Endodermal cell (in vitro differentiated cells): ENCODE data around the gene TMEM87B. TPM values are rescaled to one million over a fixed set of nuclear protein-coding genes. Genes with fewer than 3 reads are reported as not detected.
A peak's percentile ranks its signal among the peaks of the same experiment; 100 is the strongest.

Experiments used
- DNase-seq: peaks from one replicate; pipeline ENCODE4 v3.0.0-alpha.2; 2017
- H3K27ac ChIP-seq: 2 replicates; pipeline ENCODE4 v1.5.1; 2013; ENCODE audit warnings: mild to moderate bottlenecking, low read depth, low read length, moderate library complexity
- H3K27me3 ChIP-seq: 2 replicates; pipeline ENCODE4 v1.6.1; 2013; ENCODE audit warnings: mild to moderate bottlenecking, low read length, moderate library complexity; ENCODE audit not compliant: insufficient read depth, control insufficient read depth, poor library complexity, severe bottlenecking
- H3K36me3 ChIP-seq: 2 replicates; pipeline ENCODE4 v1.7.0; 2013; ENCODE audit warnings: mild to moderate bottlenecking, low read length, moderate library complexity; ENCODE audit not compliant: control insufficient read depth, insufficient read depth
- H3K4me1 ChIP-seq: one replicate; pipeline ENCODE4 v1.7.0; 2013; ENCODE audit warnings: low read length; ENCODE audit not compliant: control insufficient read depth, insufficient read depth
- H3K4me3 ChIP-seq: 2 replicates; pipeline ENCODE4 v1.5.1; 2013; ENCODE audit warnings: mild to moderate bottlenecking, low read length, moderate library complexity
- H3K9ac ChIP-seq: 2 replicates; pipeline ENCODE4 v1.6.1; 2013; ENCODE audit warnings: mild to moderate bottlenecking, low read length, moderate library complexity; ENCODE audit not compliant: poor library complexity, severe bottlenecking; ENCODE audit errors: extremely low read depth
- H3K9me3 ChIP-seq: 2 replicates; pipeline ENCODE4 v1.6.1; 2013; ENCODE audit warnings: mild to moderate bottlenecking, low read length, moderate library complexity; ENCODE audit not compliant: control insufficient read depth
- H3K27ac Mint-ChIP-seq: 2 replicates; pipeline ENCODE4 v1.8.0; 2020; ENCODE audit warnings: mixed read lengths
- H3K27me3 Mint-ChIP-seq: 2 replicates; pipeline ENCODE4 v1.8.0; 2021; ENCODE audit warnings: mild to moderate bottlenecking, mixed read lengths; ENCODE audit not compliant: insufficient read depth
- H3K36me3 Mint-ChIP-seq: 2 replicates; pipeline ENCODE4 v1.8.0; 2020; ENCODE audit warnings: low read depth, mixed read lengths
- H3K4me1 Mint-ChIP-seq: 2 replicates; pipeline ENCODE4 v1.8.0; 2020; ENCODE audit warnings: mixed read lengths
- H3K4me3 Mint-ChIP-seq: 2 replicates; pipeline ENCODE4 v1.8.0; 2020; ENCODE audit warnings: mild to moderate bottlenecking, moderate library complexity, mixed read lengths
- H3K9me3 Mint-ChIP-seq: 2 replicates; pipeline ENCODE4 v1.8.0; 2020; ENCODE audit warnings: mild to moderate bottlenecking, mixed read lengths
- WGBS, 2 experiments: methylation state at CpG; one replicate each; pipeline versions ENCODE4 v1.1.5 to v1.1.7; 2013; ENCODE audit warnings: missing lambda C conversion rate in 2 of 2, mixed read lengths in 1 of 2; ENCODE audit not compliant: insufficient coverage in 1 of 2, insufficient read length in 1 of 2; 5-methylcytosine and 5-hydroxymethylcytosine counted together
- total RNA-seq, 2 donors: library from RNA; stranded (reverse); fragmentation: NEBNext Ultra II Directional in 1 of 2; extraction: Animal tissue kit (Norgen Biotek cat#: 25700) in 1 of 2; gene quantifications; 2 replicates in 1 of 2; 3 replicates in 1 of 2; pipeline ENCODE4 v1.2.1, GENCODE V29; 2021
- TF ChIP-seq, protein P1 (sequence below): fragments of 200-600 bp; sonication (generic); conservative IDR thresholded peaks from 2 replicates; pipeline ENCODE4 v1.5.0; 2021; ENCODE audit warnings: antibody characterized with exemption, mild to moderate bottlenecking

The TMEM87B gene
- total RNA-seq, 2 donors from 2014 or later = 20.2 to 22.3 TPM

DNA sequence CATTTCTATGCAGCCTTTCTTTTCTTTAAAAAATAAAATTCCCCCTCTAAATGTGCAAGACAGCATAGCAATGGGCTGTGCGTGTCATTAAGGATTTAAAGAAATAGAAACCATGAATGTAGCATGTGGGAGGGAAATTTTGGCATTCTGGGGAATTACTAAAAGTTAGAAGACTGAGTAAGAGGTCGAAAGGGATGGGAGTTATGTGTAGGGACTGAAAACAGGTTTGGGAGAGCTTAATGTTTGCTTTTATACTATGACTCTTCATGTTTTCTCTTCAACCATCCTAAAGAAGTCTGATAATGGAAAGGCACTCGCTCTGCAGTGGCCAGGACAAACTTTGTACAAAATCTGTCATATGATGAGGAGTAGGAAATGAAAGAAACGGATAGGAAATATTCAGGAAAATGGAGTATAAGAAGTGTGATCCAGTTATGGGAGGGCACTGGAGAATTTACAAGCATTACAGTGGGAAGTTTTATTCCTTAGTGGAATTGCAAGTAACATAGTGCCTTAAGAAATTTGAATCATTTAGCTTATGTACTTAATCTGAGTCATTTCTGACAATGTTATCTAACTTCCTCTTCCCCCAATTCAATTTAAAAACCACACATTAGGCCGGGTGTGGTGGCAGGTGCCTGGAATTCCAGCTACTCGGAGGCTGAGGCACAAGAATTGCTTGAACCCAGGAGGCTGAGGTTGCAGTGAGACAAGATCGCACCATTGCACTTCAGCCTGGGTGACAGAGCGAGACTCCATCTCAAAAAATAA lies 20.6 kb downstream of the TMEM87B start:
- H3K27me3 ChIP-seq = no peaks in the 10 kb centered on the region
- H3K27ac ChIP-seq = no peak overlapping the region
- H3K4me1 ChIP-seq = no peaks in the 10 kb centered on the region
- H3K27ac Mint-ChIP-seq = no peak overlapping the region
- TF ChIP-seq, protein P1, sequence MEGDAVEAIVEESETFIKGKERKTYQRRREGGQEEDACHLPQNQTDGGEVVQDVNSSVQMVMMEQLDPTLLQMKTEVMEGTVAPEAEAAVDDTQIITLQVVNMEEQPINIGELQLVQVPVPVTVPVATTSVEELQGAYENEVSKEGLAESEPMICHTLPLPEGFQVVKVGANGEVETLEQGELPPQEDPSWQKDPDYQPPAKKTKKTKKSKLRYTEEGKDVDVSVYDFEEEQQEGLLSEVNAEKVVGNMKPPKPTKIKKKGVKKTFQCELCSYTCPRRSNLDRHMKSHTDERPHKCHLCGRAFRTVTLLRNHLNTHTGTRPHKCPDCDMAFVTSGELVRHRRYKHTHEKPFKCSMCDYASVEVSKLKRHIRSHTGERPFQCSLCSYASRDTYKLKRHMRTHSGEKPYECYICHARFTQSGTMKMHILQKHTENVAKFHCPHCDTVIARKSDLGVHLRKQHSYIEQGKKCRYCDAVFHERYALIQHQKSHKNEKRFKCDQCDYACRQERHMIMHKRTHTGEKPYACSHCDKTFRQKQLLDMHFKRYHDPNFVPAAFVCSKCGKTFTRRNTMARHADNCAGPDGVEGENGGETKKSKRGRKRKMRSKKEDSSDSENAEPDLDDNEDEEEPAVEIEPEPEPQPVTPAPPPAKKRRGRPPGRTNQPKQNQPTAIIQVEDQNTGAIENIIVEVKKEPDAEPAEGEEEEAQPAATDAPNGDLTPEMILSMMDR = no peak
- peaks cover 46% of the 10 kb centered on the region for H3K36me3 ChIP-seq
- no peak overlapping the region for H3K4me3 ChIP-seq
- peaks cover 6% of the 10 kb centered on the region for H3K9me3 ChIP-seq
- H3K4me3 Mint-ChIP-seq = no peak overlapping the region
- 90 to 95% methylated on average over 4 to 7 of the region's 8 CpGs for whole genome bisulfite sequencing, 2 experiments
- H3K4me1 Mint-ChIP-seq = no peaks in the 10 kb centered on the region
- H3K9me3 Mint-ChIP-seq = peaks cover 3% of the 10 kb centered on the region
- no peaks in the 10 kb centered on the region for H3K27me3 Mint-ChIP-seq
- DNase-seq = no peak
- H3K36me3 Mint-ChIP-seq = peaks cover 66% of the 10 kb centered on the region
- no peak overlapping the region for H3K9ac ChIP-seq

GRCh38 chr2:112077814-112078213 lies 22.7 kb downstream of the TMEM87B start:
- TF ChIP-seq, protein P1 = no peak
- no peaks in the 10 kb centered on the region for H3K4me1 Mint-ChIP-seq
- Histone ChIP-seq H3K27me3 (no peaks in the 10 kb centered on the region), H3K36me3 (peaks cover 68% of the 10 kb centered on the region), H3K27ac (no peak overlapping the region), H3K4me3 (no peak overlapping the region), H3K9ac (no peak overlapping the region), H3K4me1 (no peaks in the 10 kb centered on the region), H3K9me3 (peaks cover 6% of the 10 kb centered on the region)
- WGBS, 2 experiments = 90% methylated on average over 1 of the region's 1 CpG
- no peak overlapping the region for H3K27ac Mint-ChIP-seq
- no peaks in the 10 kb centered on the region for H3K9me3 Mint-ChIP-seq
- no peak overlapping the region for H3K4me3 Mint-ChIP-seq
- DNase-seq = peak; percentile 55
- H3K36me3 Mint-ChIP-seq = peaks cover 64% of the 10 kb centered on the region
- H3K27me3 Mint-ChIP-seq = no peaks in the 10 kb centered on the region

DNA sequence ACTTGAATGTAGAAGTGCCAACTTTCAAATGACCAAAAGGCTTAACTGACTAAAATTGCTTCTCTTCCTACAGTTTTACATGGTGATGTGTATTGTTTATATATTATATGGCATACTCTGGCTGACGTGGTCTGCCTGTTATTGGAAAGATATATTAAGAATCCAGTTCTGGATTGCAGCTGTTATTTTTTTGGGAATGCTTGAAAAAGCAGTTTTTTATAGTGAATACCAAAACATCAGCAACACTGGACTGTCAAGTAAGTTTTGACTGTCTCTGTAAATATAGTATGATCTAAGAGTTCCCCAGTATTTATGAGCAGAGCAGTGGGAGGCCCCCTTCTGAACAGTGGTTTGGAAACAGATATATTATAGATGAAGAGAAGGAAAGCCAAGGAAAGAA lies 26.2 kb downstream of the TMEM87B start:
- no peaks in the 10 kb centered on the region for H3K27me3 Mint-ChIP-seq
- Histone ChIP-seq H3K27ac (no peak overlapping the region), H3K9ac (no peak overlapping the region), H3K36me3 (peaks cover 72% of the 10 kb centered on the region), H3K9me3 (no peaks in the 10 kb centered on the region), H3K4me1 (no peaks in the 10 kb centered on the region), H3K27me3 (no peaks in the 10 kb centered on the region), H3K4me3 (no peak overlapping the region)
- DNase-seq = no peak
- H3K9me3 Mint-ChIP-seq = no peaks in the 10 kb centered on the region
- no peaks in the 10 kb centered on the region for H3K4me1 Mint-ChIP-seq
- H3K4me3 Mint-ChIP-seq = no peak overlapping the region
- peaks cover 67% of the 10 kb centered on the region for H3K36me3 Mint-ChIP-seq
- WGBS, 2 experiments = 86 to 90% methylated on average over 1 of the region's 1 CpG
- TF ChIP-seq, protein P1 = no peak
- H3K27ac Mint-ChIP-seq = no peak overlapping the region
